Colonic mucosa (tissue), 4 donors: ENCODE data around the gene KRT38. TPM values are rescaled to one million over a fixed set of nuclear protein-coding genes. Genes with fewer than 3 reads are reported as not detected.

ENCODE experiments used
- DNase-seq: peaks from one replicate; pipeline ENCODE4 v3.0.0-alpha.2; 2020
- H3K27ac ChIP-seq: fragments of 200-600 bp; one replicate; pipeline ENCODE4 v1.8.0; 2021
- H3K27me3 ChIP-seq: fragments of 200-600 bp; one replicate; pipeline ENCODE4 v1.8.0; 2021
- H3K36me3 ChIP-seq: fragments of 200-600 bp; one replicate; pipeline ENCODE4 v1.8.0; 2021
- H3K4me1 ChIP-seq: fragments of 200-600 bp; one replicate; pipeline ENCODE4 v1.8.0; 2021; ENCODE audit warnings: mild to moderate bottlenecking
- H3K4me3 ChIP-seq: fragments of 200-600 bp; one replicate; pipeline ENCODE4 v1.8.0; 2021
- H3K9ac ChIP-seq, 2 donors: one replicate each; pipeline ENCODE4 v1.7.0; 2013; ENCODE audit warnings: control low read depth in 2 of 2, low read depth in 2 of 2, low read length in 2 of 2
- H3K9me3 ChIP-seq: fragments of 200-600 bp; one replicate; pipeline ENCODE4 v1.8.0; 2021
- intact Hi-C: fragments of 100-400 bp; cut with DNase I; formaldehyde crosslinking; loops from one replicate; pipeline ENCODE4 v1.14.1; 2022
- total RNA-seq, 2 donors: library from RNA; stranded (reverse); fragmentation: NEBNext Ultra II Directional in 1 of 2; extraction: Animal tissue kit (Norgen Biotek cat#: 25700) in 1 of 2; gene quantifications; one replicate each; pipeline ENCODE4 v1.2.1, GENCODE V29; 2021
- TF ChIP-seq, protein P1 (sequence below): fragments of 200-600 bp; IDR thresholded peaks from one replicate; pipeline ENCODE4 v1.8.0; 2022; ENCODE audit warnings: antibody characterized with exemption, mild to moderate bottlenecking
- donor health status: healthy.
- donor health status: DM: no; HTN: no; CAD: no.
- donor health status: DM: no; HTN: no; CAD: no.

KRT38 gene
- total RNA-seq, 2 donors from 2014 or later, result not detected

DNA sequence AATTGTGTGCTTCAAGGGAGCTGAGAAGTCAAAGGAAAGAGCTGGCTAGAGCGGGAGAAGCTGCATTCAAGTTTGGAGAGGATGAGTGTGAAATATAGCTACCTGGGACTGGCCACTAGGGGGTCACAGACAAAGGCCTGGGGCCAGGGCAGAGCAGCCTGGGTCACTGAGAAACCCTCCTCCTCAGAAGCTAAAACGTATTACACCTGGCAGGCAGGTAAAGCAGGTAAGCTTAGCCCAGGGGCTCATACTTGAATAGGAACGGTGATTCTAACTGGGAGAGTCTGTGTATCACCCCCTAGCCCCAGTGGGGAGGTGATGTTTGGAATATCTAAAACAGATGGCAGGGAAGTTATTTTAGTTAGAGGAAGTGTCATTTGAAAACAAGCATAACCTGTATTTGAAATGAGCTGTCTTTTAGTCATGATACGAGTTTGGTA lies 23.2 kb downstream of the KRT38 start:
- TF ChIP-seq, protein P1, sequence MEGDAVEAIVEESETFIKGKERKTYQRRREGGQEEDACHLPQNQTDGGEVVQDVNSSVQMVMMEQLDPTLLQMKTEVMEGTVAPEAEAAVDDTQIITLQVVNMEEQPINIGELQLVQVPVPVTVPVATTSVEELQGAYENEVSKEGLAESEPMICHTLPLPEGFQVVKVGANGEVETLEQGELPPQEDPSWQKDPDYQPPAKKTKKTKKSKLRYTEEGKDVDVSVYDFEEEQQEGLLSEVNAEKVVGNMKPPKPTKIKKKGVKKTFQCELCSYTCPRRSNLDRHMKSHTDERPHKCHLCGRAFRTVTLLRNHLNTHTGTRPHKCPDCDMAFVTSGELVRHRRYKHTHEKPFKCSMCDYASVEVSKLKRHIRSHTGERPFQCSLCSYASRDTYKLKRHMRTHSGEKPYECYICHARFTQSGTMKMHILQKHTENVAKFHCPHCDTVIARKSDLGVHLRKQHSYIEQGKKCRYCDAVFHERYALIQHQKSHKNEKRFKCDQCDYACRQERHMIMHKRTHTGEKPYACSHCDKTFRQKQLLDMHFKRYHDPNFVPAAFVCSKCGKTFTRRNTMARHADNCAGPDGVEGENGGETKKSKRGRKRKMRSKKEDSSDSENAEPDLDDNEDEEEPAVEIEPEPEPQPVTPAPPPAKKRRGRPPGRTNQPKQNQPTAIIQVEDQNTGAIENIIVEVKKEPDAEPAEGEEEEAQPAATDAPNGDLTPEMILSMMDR, result peak; percentile 33
- no peaks in the 10 kb centered on the region for H3K27me3 ChIP-seq
- intact Hi-C loops, result no loop called here
- no peaks in the 10 kb centered on the region for H3K4me1 ChIP-seq
- no peaks in the 10 kb centered on the region for H3K36me3 ChIP-seq
- H3K27ac ChIP-seq, result no peak overlapping the region
- H3K9ac ChIP-seq, result no peak overlapping the region
- no peaks in the 10 kb centered on the region for H3K9me3 ChIP-seq
- DNase-seq, result no peak
- no peak overlapping the region for H3K4me3 ChIP-seq

DNA sequence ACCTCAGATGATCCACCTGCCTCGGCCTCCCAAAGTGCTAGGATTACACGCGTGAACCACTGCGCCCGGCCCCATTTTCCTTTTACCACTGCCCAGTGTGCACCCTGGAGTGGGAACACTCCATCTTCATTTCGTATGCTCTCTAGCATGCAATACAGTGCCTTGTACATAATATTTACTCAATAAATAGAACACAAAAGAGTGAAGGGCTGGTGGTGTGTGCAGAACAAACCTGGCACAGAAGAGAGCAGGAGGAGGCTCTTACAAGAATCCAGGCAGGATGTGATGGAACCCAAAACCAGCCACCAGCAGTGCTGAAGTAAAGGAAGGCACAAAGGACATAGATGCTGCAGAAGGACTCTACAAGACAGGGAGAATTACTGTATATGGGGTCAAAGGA lies 23.7 kb downstream of the KRT38 start:
- no peak overlapping the region for H3K4me3 ChIP-seq
- no peak for DNase-seq
- no peaks in the 10 kb centered on the region for H3K27me3 ChIP-seq
- no peaks in the 10 kb centered on the region for H3K36me3 ChIP-seq
- TF ChIP-seq, protein P1, result no peak
- H3K9me3 ChIP-seq, result no peaks in the 10 kb centered on the region
- H3K9ac ChIP-seq, result no peak overlapping the region
- H3K27ac ChIP-seq, result no peak overlapping the region
- H3K4me1 ChIP-seq, result no peaks in the 10 kb centered on the region
- intact Hi-C loops, result no loop called here

DNA sequence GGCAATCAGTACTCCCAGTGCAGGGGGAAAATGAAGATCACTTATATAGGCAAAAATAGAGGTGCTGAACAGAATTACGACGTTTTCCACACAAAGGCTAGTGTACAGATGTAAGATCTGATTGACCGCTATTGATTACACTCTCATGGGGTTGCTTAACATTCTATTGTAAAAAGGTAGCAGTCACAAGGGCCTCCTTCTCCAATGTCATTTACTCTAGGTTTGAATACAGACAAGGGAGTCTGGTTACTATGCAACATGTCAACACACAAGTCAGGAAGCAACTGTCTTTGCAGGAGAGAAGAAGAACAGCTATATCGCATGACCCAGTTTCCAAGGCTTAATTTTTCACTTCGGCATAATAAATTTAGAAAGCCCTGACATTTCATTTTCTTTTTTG lies 24.3 kb downstream of the KRT38 start:
- H3K27ac ChIP-seq, result no peak overlapping the region
- no peaks in the 10 kb centered on the region for H3K27me3 ChIP-seq
- no peak overlapping the region for H3K9ac ChIP-seq
- TF ChIP-seq, protein P1, result no peak
- no peak for DNase-seq
- intact Hi-C loops, result no loop called here
- H3K9me3 ChIP-seq, result no peaks in the 10 kb centered on the region
- H3K4me1 ChIP-seq, result no peaks in the 10 kb centered on the region
- no peaks in the 10 kb centered on the region for H3K36me3 ChIP-seq
- no peak overlapping the region for H3K4me3 ChIP-seq

DNA sequence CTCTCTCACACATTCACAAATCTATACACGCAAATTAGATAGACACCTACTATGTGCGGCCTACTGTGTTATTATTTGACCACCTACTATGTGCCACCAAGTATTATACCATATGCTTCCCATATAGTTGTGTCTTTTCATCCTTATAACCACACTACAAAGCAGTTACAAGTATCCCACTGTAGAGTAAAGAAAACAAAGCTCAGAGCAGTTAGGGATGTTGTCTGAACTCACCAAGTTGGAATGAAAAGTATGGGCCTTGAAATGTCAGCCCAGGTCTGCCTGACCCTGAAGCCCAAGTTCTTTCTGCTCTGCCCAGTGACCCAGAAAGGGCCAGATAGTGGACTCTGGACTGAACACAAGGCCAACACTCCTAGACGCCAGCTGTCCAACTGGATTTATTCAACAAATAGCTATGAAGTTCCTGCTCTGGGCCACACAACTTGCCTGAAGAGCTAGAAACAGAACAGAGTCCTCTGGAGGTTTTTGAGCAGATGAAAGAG lies 24.9 kb downstream of the KRT38 start:
- Histone ChIP-seq H3K9me3 (no peaks in the 10 kb centered on the region), H3K4me3 (no peak overlapping the region), H3K9ac (no peak overlapping the region), H3K27ac (no peak overlapping the region), H3K27me3 (no peaks in the 10 kb centered on the region), H3K36me3 (no peaks in the 10 kb centered on the region), H3K4me1 (no peaks in the 10 kb centered on the region)
- DNase-seq, result no peak
- intact Hi-C loops, result no loop called here
- TF ChIP-seq, protein P1, result no peak

DNA sequence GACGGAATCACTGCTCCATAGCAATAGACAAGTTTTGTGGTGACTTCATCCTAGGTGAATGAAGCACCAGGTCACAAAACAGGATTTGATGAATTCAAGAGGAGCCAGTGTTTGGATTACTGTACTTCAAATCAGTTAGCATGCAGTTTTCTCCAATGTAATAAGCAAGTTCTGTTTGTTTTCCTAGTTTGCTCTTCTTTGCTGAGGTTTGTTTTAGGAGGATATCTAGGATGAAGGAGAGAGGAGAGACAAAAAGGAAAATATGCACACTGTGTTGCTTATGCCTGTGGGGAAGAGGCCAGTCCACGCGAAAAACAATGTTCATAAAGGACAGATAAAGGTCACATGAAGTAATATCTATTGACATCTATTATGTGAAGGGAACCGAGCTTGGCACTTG lies 25.4 kb downstream of the KRT38 start:
- H3K9me3 ChIP-seq, result no peaks in the 10 kb centered on the region
- no peak overlapping the region for H3K9ac ChIP-seq
- DNase-seq, result no peak
- TF ChIP-seq, protein P1, result no peak
- H3K4me1 ChIP-seq, result no peaks in the 10 kb centered on the region
- H3K27ac ChIP-seq, result no peak overlapping the region
- H3K4me3 ChIP-seq, result no peak overlapping the region
- intact Hi-C loops, result no loop called here
- H3K27me3 ChIP-seq, result no peaks in the 10 kb centered on the region
- no peaks in the 10 kb centered on the region for H3K36me3 ChIP-seq
